ENCODE measurements around the gene MN1. TPM values are rescaled to one million over a fixed set of nuclear protein-coding genes. Genes with fewer than 3 reads are reported as not detected.

The MN1 gene
- total and polyA plus RNA-seq, 8 donors = 0.54 to 2.6 (median 0.91) TPM

DNA sequence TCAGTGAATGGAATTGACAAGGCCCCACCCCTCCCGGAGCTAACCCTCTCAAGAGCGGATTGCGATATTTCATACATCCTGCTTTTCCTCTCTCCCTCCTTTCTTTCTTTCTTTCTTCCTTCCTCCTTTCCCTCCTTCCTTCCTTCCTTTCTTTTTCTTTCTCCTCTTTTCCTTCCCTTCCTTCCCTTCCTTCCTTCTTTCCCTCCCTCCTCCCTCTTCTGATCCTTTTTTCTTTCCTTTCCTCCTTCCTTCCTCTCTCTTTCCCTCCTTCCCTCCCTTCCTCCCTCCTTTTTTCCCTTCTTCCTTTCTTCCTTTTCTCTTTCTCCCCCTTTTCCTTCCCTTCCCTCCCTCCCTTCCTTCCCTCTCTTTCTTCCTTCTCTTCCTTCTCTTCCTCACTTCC is 15.0 kb upstream of the MN1 start:
- intact Hi-C loops (cut with DNase I) = no loop called here

DNA sequence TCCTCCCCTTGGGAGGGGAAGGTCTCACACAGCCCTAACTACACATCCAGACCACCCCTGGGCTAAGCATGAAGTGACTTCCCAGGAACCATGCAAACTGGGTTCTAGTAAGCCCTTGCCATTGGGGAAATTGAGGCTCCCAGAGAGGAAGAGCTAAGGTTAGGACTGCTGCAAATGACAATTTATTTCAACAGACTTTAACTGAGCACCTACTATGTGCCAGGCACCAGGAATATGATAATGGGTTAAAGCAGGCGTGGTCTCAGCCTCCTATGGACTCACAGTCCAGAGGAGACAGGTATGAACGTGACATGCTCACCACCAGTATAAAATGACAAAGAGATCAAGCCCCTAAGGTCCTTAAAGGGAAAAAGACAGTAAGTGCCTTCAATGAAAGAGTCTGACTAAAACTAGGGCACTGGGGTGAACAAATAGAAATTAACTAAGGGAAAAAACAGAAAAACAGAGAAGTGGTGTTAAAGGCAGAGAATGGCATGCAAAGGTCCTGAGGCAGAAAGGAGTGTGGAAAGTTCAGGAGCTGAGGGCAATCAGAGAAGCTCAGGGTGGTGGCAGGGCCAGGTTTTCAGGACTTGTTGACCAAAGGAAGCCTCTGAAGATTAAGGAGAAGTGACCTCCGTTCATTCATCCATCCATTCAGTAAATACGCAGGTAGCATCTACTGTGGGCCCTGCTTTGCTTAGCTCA is 14.4 kb upstream of the MN1 start:
- no peaks in the 10 kb centered on the region for H3K4me1 ChIP-seq
- ATAC-seq (no peak), FAIRE-seq (no peak), DNase-seq (no peak)
- H3K9me3 ChIP-seq = no peaks in the 10 kb centered on the region
- 82 to 93% methylated on average over 4 of the region's 4 CpGs for WGBS, 2 donors
- H3K27me3 ChIP-seq = no peaks in the 10 kb centered on the region
- TF ChIP-seq, protein P1, sequence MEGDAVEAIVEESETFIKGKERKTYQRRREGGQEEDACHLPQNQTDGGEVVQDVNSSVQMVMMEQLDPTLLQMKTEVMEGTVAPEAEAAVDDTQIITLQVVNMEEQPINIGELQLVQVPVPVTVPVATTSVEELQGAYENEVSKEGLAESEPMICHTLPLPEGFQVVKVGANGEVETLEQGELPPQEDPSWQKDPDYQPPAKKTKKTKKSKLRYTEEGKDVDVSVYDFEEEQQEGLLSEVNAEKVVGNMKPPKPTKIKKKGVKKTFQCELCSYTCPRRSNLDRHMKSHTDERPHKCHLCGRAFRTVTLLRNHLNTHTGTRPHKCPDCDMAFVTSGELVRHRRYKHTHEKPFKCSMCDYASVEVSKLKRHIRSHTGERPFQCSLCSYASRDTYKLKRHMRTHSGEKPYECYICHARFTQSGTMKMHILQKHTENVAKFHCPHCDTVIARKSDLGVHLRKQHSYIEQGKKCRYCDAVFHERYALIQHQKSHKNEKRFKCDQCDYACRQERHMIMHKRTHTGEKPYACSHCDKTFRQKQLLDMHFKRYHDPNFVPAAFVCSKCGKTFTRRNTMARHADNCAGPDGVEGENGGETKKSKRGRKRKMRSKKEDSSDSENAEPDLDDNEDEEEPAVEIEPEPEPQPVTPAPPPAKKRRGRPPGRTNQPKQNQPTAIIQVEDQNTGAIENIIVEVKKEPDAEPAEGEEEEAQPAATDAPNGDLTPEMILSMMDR (IDR thresholded peaks at IDR 0.05) = no peak
- H3K36me3 ChIP-seq = no peaks in the 10 kb centered on the region
- intact Hi-C loops (cut with DNase I) = no loop called here
- H3K4me3 ChIP-seq = no peak overlapping the region
- no peak overlapping the region for H3K27ac ChIP-seq

More for the DNA sequence above, 15.0 kb upstream of the MN1 start:
- no peaks in the 10 kb centered on the region for H3K9me3 ChIP-seq
- H3K36me3 ChIP-seq = no peaks in the 10 kb centered on the region
- ATAC-seq (no peak), FAIRE-seq (no peak), DNase-seq (no peak)
- WGBS, 2 donors = 80 to 83% methylated on average over 3 of the region's 3 CpGs
- H3K4me3 ChIP-seq = no peak overlapping the region
- H3K27me3 ChIP-seq = no peaks in the 10 kb centered on the region
- H3K27ac ChIP-seq = no peak overlapping the region
- TF ChIP-seq, protein P1 (IDR thresholded peaks at IDR 0.05) = no peak
- H3K4me1 ChIP-seq = no peaks in the 10 kb centered on the region

DNA sequence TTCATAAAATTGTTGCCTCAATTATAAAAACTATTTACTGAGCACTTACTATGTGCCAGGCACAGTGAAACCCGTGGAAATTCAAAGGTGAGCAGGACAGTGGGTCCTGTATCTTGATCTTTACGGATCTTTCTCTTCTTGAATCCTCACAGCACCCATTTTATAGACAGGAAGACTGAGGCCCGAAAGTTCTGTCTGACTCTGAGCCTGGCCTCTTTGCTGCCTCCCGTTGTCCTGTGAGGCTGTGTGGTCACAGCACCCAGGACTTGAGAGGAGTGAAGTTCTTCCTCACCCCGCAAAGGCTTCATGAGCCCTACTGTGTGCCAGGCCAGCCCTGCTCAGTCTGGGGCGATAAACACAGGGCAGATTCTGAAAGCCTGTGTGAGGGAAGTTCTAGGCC is 13.4 kb upstream of the MN1 start:
- H3K9me3 ChIP-seq = no peaks in the 10 kb centered on the region
- intact Hi-C loops (cut with DNase I) = no loop called here
- FAIRE-seq (no peak), ATAC-seq (no peak), DNase-seq (no peak)
- no peaks in the 10 kb centered on the region for H3K4me1 ChIP-seq
- H3K27ac ChIP-seq = no peak overlapping the region
- H3K4me3 ChIP-seq = no peak overlapping the region
- no peaks in the 10 kb centered on the region for H3K27me3 ChIP-seq
- H3K36me3 ChIP-seq = no peaks in the 10 kb centered on the region
- 71 to 81% methylated on average over 6 of the region's 6 CpGs for WGBS, 2 donors
- TF ChIP-seq, protein P1 (IDR thresholded peaks at IDR 0.05) = no peak

DNA sequence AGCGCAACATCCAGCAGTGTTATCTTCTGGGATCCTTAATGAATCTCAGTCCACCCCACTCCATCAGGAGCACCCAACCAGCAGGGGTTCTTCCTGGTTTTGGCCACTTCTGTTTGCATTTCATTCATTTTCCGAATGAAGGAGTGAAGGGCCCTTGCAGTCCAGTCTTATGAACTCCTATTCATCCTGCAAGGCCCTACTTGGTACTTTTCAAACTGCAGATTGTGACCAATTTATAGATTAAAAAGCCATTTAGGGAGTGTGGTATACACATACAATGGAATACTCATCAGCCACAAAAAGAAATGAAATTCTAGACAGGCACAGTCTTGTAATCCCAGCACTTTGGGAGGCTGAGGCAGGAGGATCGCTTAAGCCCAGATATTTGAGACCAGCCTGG is 10.2 kb upstream of the MN1 start:
- Histone ChIP-seq H3K4me1 (no peaks in the 10 kb centered on the region), H3K27me3 (no peaks in the 10 kb centered on the region), H3K36me3 (no peaks in the 10 kb centered on the region), H3K27ac (no peak overlapping the region), H3K9me3 (no peaks in the 10 kb centered on the region), H3K4me3 (no peak overlapping the region)
- intact Hi-C loops (cut with DNase I) = no loop called here
- FAIRE-seq (no peak), DNase-seq (no peak), ATAC-seq (no peak)
- TF ChIP-seq, protein P1 (IDR thresholded peaks at IDR 0.05) = no peak
- 91 to 100% methylated on average over 3 of the region's 3 CpGs for WGBS, 2 donors

DNA sequence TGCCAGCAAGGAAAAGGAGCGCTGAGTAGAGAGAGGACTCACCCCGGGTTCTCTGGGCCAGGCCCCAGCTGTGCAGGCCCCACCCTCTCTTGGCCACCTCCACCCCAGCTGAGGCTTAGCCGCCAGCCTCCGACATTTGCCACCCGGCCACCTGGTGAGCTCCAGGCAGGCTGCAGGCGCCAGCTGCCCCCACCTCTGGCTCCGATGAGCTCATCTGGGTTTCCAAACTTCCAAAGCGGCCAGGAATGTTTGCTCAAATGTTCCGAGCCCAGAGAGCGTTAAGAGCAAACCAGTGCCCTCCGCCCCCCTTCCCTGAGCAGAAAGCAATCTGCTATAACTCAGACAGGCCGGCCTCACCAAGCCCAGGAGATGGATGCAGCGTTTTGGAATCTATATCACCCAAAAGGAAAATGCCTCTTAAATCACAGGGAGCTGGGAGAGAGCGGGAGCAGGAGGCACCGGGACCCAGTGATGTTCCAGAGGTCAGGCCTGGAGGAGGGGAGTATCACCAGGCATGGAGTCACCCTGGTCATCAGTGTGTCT is 9.1 kb upstream of the MN1 start:
- DNase-seq (peak in 4 of 6 donors; percentile 35 to 65 (median 41)), FAIRE-seq (no peak), ATAC-seq (peak; percentile 58 to 85 (median 80))
- H3K9me3 ChIP-seq = no peaks in the 10 kb centered on the region
- WGBS, 2 donors = 46 to 49% methylated on average over 15 of the region's 15 CpGs
- H3K27ac ChIP-seq = no peak overlapping the region
- no peaks in the 10 kb centered on the region for H3K4me1 ChIP-seq
- no peak overlapping the region for H3K4me3 ChIP-seq
- H3K36me3 ChIP-seq = no peaks in the 10 kb centered on the region
- intact Hi-C loops (cut with DNase I) = no loop called here
- TF ChIP-seq, protein P1 (IDR thresholded peaks at IDR 0.05) = no peak
- no peaks in the 10 kb centered on the region for H3K27me3 ChIP-seq
